ENCODE results near the gene GIPC3. TPM values are rescaled to one million over a fixed set of nuclear protein-coding genes. Genes with fewer than 3 reads are reported as not detected.

Gene GIPC3
- total and polyA plus RNA-seq, 3 experiments from 2014 or later, result 0.33 to 1.8 (median 0.46) TPM

- CTCF ChIA-PET, result no interaction called here
- Mint-ChIP-seq H3K9me3 (no peaks in the 10 kb centered on the region), H3K4me3 (no peak overlapping the region), H3K4me1 (peaks cover 8 to 18% (median 12%) of the 10 kb centered on the region in 3 donors), H3K27me3 (no peaks in the 10 kb centered on the region), H3K36me3 (peaks cover 0 to 25% (median 3%) of the 10 kb centered on the region in 3 donors), H3K27ac (peak overlapping the region in 1 of 8 donors; percentile 60)
- Histone ChIP-seq H3K9me3 (ENCODE audit: low read length) (no peaks in the 10 kb centered on the region), H3K27me3 (ENCODE audit: insufficient read depth, low read length, poor library complexity, severe bottlenecking) (no peaks in the 10 kb centered on the region), H3K36me3 (ENCODE audit: insufficient read depth, low read length) (no peaks in the 10 kb centered on the region), H3K4me1 (ENCODE audit: insufficient read depth, low read length) (peaks cover 11% of the 10 kb centered on the region), H3K4me3 (ENCODE audit: low read length) (no peak overlapping the region), H3K27ac (ENCODE audit: low read depth, low read length) (no peak overlapping the region)
- POLR2A ChIA-PET, result no interaction called here
- peak in 1 of 5 donors; percentile 42 for DNase-seq
These were observed 25.8 kb downstream of the GIPC3 start for GRCh38 chr19:3610745-3611717.

GRCh38 chr19:3611841-3612240 lies 26.6 kb downstream of the GIPC3 start:
- POLR2A ChIA-PET, result no interaction called here
- H3K9me3 Mint-ChIP-seq, result no peaks in the 10 kb centered on the region

GRCh38 chr19:3612330-3612729 lies 27.1 kb downstream of the GIPC3 start:
- peaks cover 8 to 15% (median 13%) of the 10 kb centered on the region in 3 donors for H3K4me1 Mint-ChIP-seq
- ChIA-PET CTCF (interaction anchor here (0.6 kb wide), 1 partner anchor 87 kb away, joined by 4 read pairs; no protein-coding TSS in a partner anchor), POLR2A (no interaction called here)
- H3K36me3 Mint-ChIP-seq, result peaks cover 0 to 30% (median 3%) of the 10 kb centered on the region in 3 donors
- no peaks in the 10 kb centered on the region for H3K27me3 Mint-ChIP-seq
- H3K4me3 Mint-ChIP-seq, result no peak overlapping the region
- no peaks in the 10 kb centered on the region for H3K9me3 ChIP-seq (ENCODE audit: low read length)
- no peak overlapping the region for H3K27ac Mint-ChIP-seq
- no peaks in the 10 kb centered on the region for H3K36me3 ChIP-seq (ENCODE audit: insufficient read depth, low read length)
- DNase-seq, result peak in 1 of 5 donors; percentile 45
- H3K9me3 Mint-ChIP-seq, result no peaks in the 10 kb centered on the region
- peaks cover 4% of the 10 kb centered on the region for H3K4me1 ChIP-seq (ENCODE audit: insufficient read depth, low read length)
- H3K27ac ChIP-seq (ENCODE audit: low read depth, low read length), result no peak overlapping the region
- no peak overlapping the region for H3K4me3 ChIP-seq (ENCODE audit: low read length)
- no peaks in the 10 kb centered on the region for H3K27me3 ChIP-seq (ENCODE audit: insufficient read depth, low read length, poor library complexity, severe bottlenecking)

More at GRCh38 chr19:3611841-3612240, 26.6 kb downstream of the GIPC3 start:
- no peaks in the 10 kb centered on the region for H3K36me3 ChIP-seq (ENCODE audit: insufficient read depth, low read length)
- peak in 1 of 5 donors; percentile 46 for DNase-seq
- H3K27me3 ChIP-seq (ENCODE audit: insufficient read depth, low read length, poor library complexity, severe bottlenecking), result no peaks in the 10 kb centered on the region
- Mint-ChIP-seq H3K27me3 (no peaks in the 10 kb centered on the region), H3K27ac (peak overlapping the region in 1 of 8 donors; percentile 19), H3K4me1 (peaks cover 8 to 18% (median 12%) of the 10 kb centered on the region in 3 donors), H3K36me3 (peaks cover 0 to 26% (median 3%) of the 10 kb centered on the region in 3 donors), H3K4me3 (no peak overlapping the region)
- CTCF ChIA-PET, result no interaction called here
- no peak overlapping the region for H3K4me3 ChIP-seq (ENCODE audit: low read length)
- H3K27ac ChIP-seq (ENCODE audit: low read depth, low read length), result no peak overlapping the region
- H3K9me3 ChIP-seq (ENCODE audit: low read length), result no peaks in the 10 kb centered on the region
- H3K4me1 ChIP-seq (ENCODE audit: insufficient read depth, low read length), result peaks cover 9% of the 10 kb centered on the region

GRCh38 chr19:3612901-3613741 lies 27.8 kb downstream of the GIPC3 start:
- Mint-ChIP-seq H3K27ac (no peak overlapping the region), H3K4me3 (no peak overlapping the region), H3K36me3 (peaks cover 0 to 34% (median 3%) of the 10 kb centered on the region in 3 donors), H3K4me1 (peaks cover 3 to 9% (median 7%) of the 10 kb centered on the region in 3 donors), H3K27me3 (no peaks in the 10 kb centered on the region), H3K9me3 (no peaks in the 10 kb centered on the region)
- H3K36me3 ChIP-seq (ENCODE audit: insufficient read depth, low read length), result no peaks in the 10 kb centered on the region
- H3K27me3 ChIP-seq (ENCODE audit: insufficient read depth, low read length, poor library complexity, severe bottlenecking), result no peaks in the 10 kb centered on the region
- CTCF ChIA-PET, result interaction anchor here (0.6 kb wide), 1 partner anchor 88 kb away, joined by 4 read pairs; no protein-coding TSS in a partner anchor
- H3K4me3 ChIP-seq (ENCODE audit: low read length), result no peak overlapping the region
- no peak for DNase-seq
- peaks cover 8% of the 10 kb centered on the region for H3K4me1 ChIP-seq (ENCODE audit: insufficient read depth, low read length)
- POLR2A ChIA-PET, result no interaction called here
- no peak overlapping the region for H3K27ac ChIP-seq (ENCODE audit: low read depth, low read length)
- H3K9me3 ChIP-seq (ENCODE audit: low read length), result no peaks in the 10 kb centered on the region

GRCh38 chr19:3613818-3614661 lies 28.8 kb downstream of the GIPC3 start:
- Mint-ChIP-seq H3K27me3 (no peaks in the 10 kb centered on the region), H3K4me1 (peaks cover 0 to 8% (median 3%) of the 10 kb centered on the region in 3 donors), H3K36me3 (peaks cover 0 to 38% (median 3%) of the 10 kb centered on the region in 3 donors), H3K27ac (peak overlapping the region in 1 of 8 donors; percentile 36), H3K4me3 (no peak overlapping the region), H3K9me3 (no peaks in the 10 kb centered on the region)
- Histone ChIP-seq H3K4me1 (ENCODE audit: insufficient read depth, low read length) (peaks cover 5% of the 10 kb centered on the region), H3K27ac (ENCODE audit: low read depth, low read length) (no peak overlapping the region), H3K36me3 (ENCODE audit: insufficient read depth, low read length) (no peaks in the 10 kb centered on the region), H3K4me3 (ENCODE audit: low read length) (no peak overlapping the region), H3K9me3 (ENCODE audit: low read length) (no peaks in the 10 kb centered on the region), H3K27me3 (ENCODE audit: insufficient read depth, low read length, poor library complexity, severe bottlenecking) (no peaks in the 10 kb centered on the region)
- DNase-seq, result no peak
- CTCF ChIA-PET, result no interaction called here
- POLR2A ChIA-PET, result no interaction called here

GRCh38 chr19:3614858-3615505 lies 29.7 kb downstream of the GIPC3 start:
- H3K36me3 ChIP-seq (ENCODE audit: insufficient read depth, low read length), result no peaks in the 10 kb centered on the region
- POLR2A ChIA-PET, result no interaction called here
- H3K4me3 ChIP-seq (ENCODE audit: low read length), result no peak overlapping the region
- H3K4me1 ChIP-seq (ENCODE audit: insufficient read depth, low read length), result peaks cover 5% of the 10 kb centered on the region
- CTCF ChIA-PET, result interaction anchor here (0.9 to 2.0 kb wide), 2 partner anchors 10 to 29 kb away, joined by 3 to 6 read pairs; no protein-coding TSS in a partner anchor
- DNase-seq, result no peak
- Mint-ChIP-seq H3K4me3 (no peak overlapping the region), H3K9me3 (no peaks in the 10 kb centered on the region), H3K4me1 (peaks cover 0 to 6% (median 0%) of the 10 kb centered on the region in 3 donors), H3K27me3 (no peaks in the 10 kb centered on the region), H3K36me3 (peaks cover 0 to 43% (median 3%) of the 10 kb centered on the region in 3 donors), H3K27ac (peak overlapping the region in 1 of 8 donors; percentile 41)
- no peaks in the 10 kb centered on the region for H3K9me3 ChIP-seq (ENCODE audit: low read length)
- no peaks in the 10 kb centered on the region for H3K27me3 ChIP-seq (ENCODE audit: insufficient read depth, low read length, poor library complexity, severe bottlenecking)
- no peak overlapping the region for H3K27ac ChIP-seq (ENCODE audit: low read depth, low read length)
